Astrocyte of the spinal cord (primary cell): ENCODE data around the gene VCAN.

Source experiments
- DNase-seq: peaks from one replicate; pipeline ENCODE4 v3.0.0; 2011; ENCODE audit warnings: low read depth, low spot score
- H3K4me3 ChIP-seq: 2 replicates; pipeline ENCODE4 v1.5.1; 2011; ENCODE audit warnings: low read depth, mild to moderate bottlenecking, low read length, moderate library complexity
- CTCF ChIP-seq: IDR thresholded peaks from 2 replicates; pipeline ENCODE4 v1.5.1; 2012; ENCODE audit warnings: low read depth, mild to moderate bottlenecking, low read length, inconsistent platforms
- in situ Hi-C: cut with HindIII; loops from 2 replicates; pipeline ENCODE4 v1.10.0; 2017; ENCODE audit warnings: low sequenced_read_pairs

VCAN gene

GRCh38 chr5:83498585-83498984 is 27.0 kb downstream of the VCAN start:
- no peak for DNase-seq
- no peak for TF ChIP-seq CTCF
- in situ Hi-C loops, result no loop called here
- H3K4me3 ChIP-seq, result no peak overlapping the region

- DNase-seq, result no peak
- no peak for TF ChIP-seq CTCF
- in situ Hi-C loops, result no loop called here
- H3K4me3 ChIP-seq, result no peak overlapping the region
These were observed 32.1 kb downstream of the VCAN start for GRCh38 chr5:83503662-83504061.

GRCh38 chr5:83507431-83507830 is 35.9 kb downstream of the VCAN start:
- no peak for TF ChIP-seq CTCF
- in situ Hi-C loops, result no loop called here
- H3K4me3 ChIP-seq, result no peak overlapping the region
- DNase-seq, result no peak

- peak; percentile 78 for DNase-seq
- in situ Hi-C loops, result no loop called here
- TF ChIP-seq CTCF, result no peak
- H3K4me3 ChIP-seq, result no peak overlapping the region
These were observed 38.0 kb downstream of the VCAN start for GRCh38 chr5:83509540-83509939.

- H3K4me3 ChIP-seq, result no peak overlapping the region
- TF ChIP-seq CTCF, result no peak
- no peak for DNase-seq
- in situ Hi-C loops, result no loop called here
These were observed 38.7 kb downstream of the VCAN start for GRCh38 chr5:83510260-83510659.

- peak; percentile 19 for DNase-seq
- in situ Hi-C loops, result no loop called here
- TF ChIP-seq CTCF, result no peak
- H3K4me3 ChIP-seq, result no peak overlapping the region
These were observed 40.7 kb downstream of the VCAN start for GRCh38 chr5:83512061-83512745.
